Endothelial cell (in vitro differentiated cells): Measurements from ENCODE around the gene UBR1. TPM values are rescaled to one million over a fixed set of nuclear protein-coding genes. Genes with fewer than 3 reads are reported as not detected.
"Not testable (repeated sequence)": the region's sequence is repeated elsewhere in the genome, so short reads cannot be mapped to it uniquely, and the experiment has no call there.

Experiments
- DNase-seq: peaks from one replicate; pipeline ENCODE4 v3.0.0; 2021; ENCODE audit warnings: low spot score
- H3K27ac Mint-ChIP-seq: one replicate; pipeline ENCODE4 v1.8.0; 2021; ENCODE audit warnings: mixed read lengths, inconsistent platforms; ENCODE audit not compliant: unreplicated experiment
- H3K27me3 Mint-ChIP-seq: one replicate; pipeline ENCODE4 v1.8.0; 2021; ENCODE audit warnings: mild to moderate bottlenecking, moderate library complexity, mixed read lengths, inconsistent platforms; ENCODE audit not compliant: unreplicated experiment
- H3K36me3 Mint-ChIP-seq: one replicate; pipeline ENCODE4 v1.8.0; 2021; ENCODE audit warnings: mild to moderate bottlenecking, low read depth, mixed read lengths, inconsistent platforms; ENCODE audit not compliant: unreplicated experiment
- H3K4me1 Mint-ChIP-seq: one replicate; pipeline ENCODE4 v1.8.0; 2021; ENCODE audit warnings: mild to moderate bottlenecking, mixed read lengths, inconsistent platforms; ENCODE audit not compliant: unreplicated experiment
- H3K4me3 Mint-ChIP-seq: one replicate; pipeline ENCODE4 v1.8.0; 2021; ENCODE audit warnings: mild to moderate bottlenecking, mixed read lengths, inconsistent platforms; ENCODE audit not compliant: unreplicated experiment
- H3K9me3 Mint-ChIP-seq: one replicate; pipeline ENCODE4 v1.8.0; 2021; ENCODE audit warnings: mixed read lengths, inconsistent platforms; ENCODE audit not compliant: unreplicated experiment
- CTCF ChIP-seq: fragments of 200-600 bp; sonication (generic); IDR thresholded peaks from one replicate; pipeline ENCODE4 v1.5.0; 2021; ENCODE audit warnings: antibody characterized with exemption; ENCODE audit not compliant: unreplicated experiment
- total RNA-seq: library from RNA; stranded (reverse); fragmentation: NEBNext Ultra II Directional; extraction: Animal tissue kit (Norgen Biotek cat#: 25700); gene quantifications from one replicate; pipeline ENCODE4 v1.2.1, GENCODE V29; 2021; ENCODE audit not compliant: unreplicated experiment

Gene UBR1
- total RNA-seq, 1 donor from 2014 or later: 20.8 TPM

- H3K4me1 Mint-ChIP-seq: no peaks in the 10 kb centered on the region
- no peaks in the 10 kb centered on the region for H3K9me3 Mint-ChIP-seq
- peaks cover 3% of the 10 kb centered on the region for H3K36me3 Mint-ChIP-seq
- peak; percentile 62 for TF ChIP-seq CTCF
- H3K4me3 Mint-ChIP-seq: no peak overlapping the region
- H3K27me3 Mint-ChIP-seq: no peaks in the 10 kb centered on the region
- DNase-seq: no peak
- no peak overlapping the region for H3K27ac Mint-ChIP-seq
Observed at GRCh38 chr15:42984493-42985034, 121.3 kb downstream of the UBR1 start.

- not testable (repeated sequence) for H3K27ac Mint-ChIP-seq, H3K4me1 Mint-ChIP-seq, H3K9me3 Mint-ChIP-seq, H3K4me3 Mint-ChIP-seq, DNase-seq, H3K27me3 Mint-ChIP-seq
- H3K36me3 Mint-ChIP-seq: peaks cover 21% of the 10 kb centered on the region
Observed at GRCh38 chr15:42979113-42979512, 126.7 kb downstream of the UBR1 start.

- Mint-ChIP-seq H3K9me3 (no peaks in the 10 kb centered on the region), H3K4me3 (peak overlapping the region; percentile 29), H3K27ac (no peak overlapping the region), H3K27me3 (no peaks in the 10 kb centered on the region), H3K4me1 (no peaks in the 10 kb centered on the region), H3K36me3 (peaks cover 56% of the 10 kb centered on the region)
- no peak for TF ChIP-seq CTCF
- no peak for DNase-seq
Observed at GRCh38 chr15:42974202-42974862, 131.5 kb downstream of the UBR1 start.

- DNase-seq: no peak
Observed at GRCh38 chr15:42973114-42973513, 132.7 kb downstream of the UBR1 start.

GRCh38 chr15:42971830-42972229, 134.0 kb downstream of the UBR1 start:
- Mint-ChIP-seq H3K36me3 (peaks cover 62% of the 10 kb centered on the region), H3K27ac (no peak overlapping the region), H3K9me3 (no peaks in the 10 kb centered on the region), H3K4me3 (no peak overlapping the region), H3K27me3 (no peaks in the 10 kb centered on the region), H3K4me1 (no peaks in the 10 kb centered on the region)
- no peak for DNase-seq
- no peak for TF ChIP-seq CTCF

More at GRCh38 chr15:42973114-42973513, 132.7 kb downstream of the UBR1 start:
- Mint-ChIP-seq H3K27me3 (no peaks in the 10 kb centered on the region), H3K27ac (no peak overlapping the region), H3K4me1 (no peaks in the 10 kb centered on the region), H3K9me3 (no peaks in the 10 kb centered on the region), H3K4me3 (no peak overlapping the region), H3K36me3 (peaks cover 65% of the 10 kb centered on the region)
- no peak for TF ChIP-seq CTCF
